ENCODE measurements around the gene SLAMF7. TPM values are rescaled to one million over a fixed set of nuclear protein-coding genes. Genes with fewer than 3 reads are reported as not detected.

Gene SLAMF7
- total and polyA plus RNA-seq, 9 donors: 0.09 to 0.49 (median 0.29) TPM

DNA sequence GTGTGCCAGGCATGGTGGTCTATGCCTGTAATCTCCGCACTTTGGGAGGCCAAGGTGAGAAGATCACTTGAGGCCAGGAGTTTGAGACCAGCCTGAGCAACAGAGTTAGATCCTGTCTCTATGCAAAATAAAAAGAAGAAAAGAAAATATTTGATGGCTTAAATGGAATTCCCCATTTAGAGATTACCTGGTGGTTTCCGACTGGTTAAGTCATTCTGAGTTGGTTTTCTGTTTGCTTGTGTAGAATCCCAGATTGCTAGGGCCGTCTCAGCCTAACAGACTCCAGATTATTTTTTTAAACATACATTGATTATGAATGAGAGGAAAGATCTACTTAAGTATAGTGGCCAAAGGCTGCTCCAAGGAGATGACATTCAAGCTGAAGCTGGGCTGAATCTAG, 34.0 kb downstream of the SLAMF7 start:
- WGBS (ENCODE audit: insufficient coverage): no CpG with 5 or more reads among the region's 3 CpGs

DNA sequence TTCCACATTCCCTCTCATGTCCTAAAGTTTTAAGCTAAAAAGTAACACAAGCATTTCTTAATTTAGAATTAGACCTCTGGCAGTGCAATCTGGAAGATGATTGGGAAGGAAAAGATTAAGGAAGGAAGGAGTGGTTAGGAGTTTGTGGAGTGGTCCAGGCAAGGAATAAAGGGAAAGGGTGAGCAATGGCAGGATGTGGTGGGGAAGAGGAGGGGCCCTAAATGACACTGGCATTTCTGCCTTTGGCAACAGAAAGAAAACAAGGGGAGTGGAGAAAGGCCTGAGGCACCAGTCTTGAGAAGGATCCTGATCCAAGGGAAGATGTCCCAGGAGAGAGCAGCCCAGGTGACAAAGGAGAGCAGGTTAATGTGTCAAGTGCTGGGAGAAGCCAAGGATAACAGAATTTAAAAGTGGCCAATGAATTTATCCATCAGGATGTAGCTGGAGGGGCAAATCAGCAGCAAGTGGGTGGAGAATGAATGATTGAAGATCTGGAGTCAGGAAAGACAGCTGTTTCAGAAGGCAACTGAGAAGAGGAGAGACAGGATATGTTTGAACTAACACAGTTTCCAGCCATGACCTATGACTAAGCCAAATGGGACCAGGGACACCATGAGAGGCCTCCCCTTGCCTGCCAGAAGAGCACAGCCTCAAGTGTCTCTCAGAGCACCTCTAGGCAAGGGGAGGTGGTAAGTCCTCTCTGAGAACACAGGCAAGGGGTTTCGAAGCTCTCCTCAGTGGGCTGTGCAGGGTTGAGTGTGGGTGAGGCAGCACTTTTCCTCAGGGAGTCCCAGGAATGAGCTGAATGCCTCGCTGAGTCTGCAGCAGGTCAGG, 36.1 kb downstream of the SLAMF7 start:
- Histone ChIP-seq H3K9me3 (replicated peaks; ENCODE audit: control insufficient read depth, low read depth, low read length) (no peaks in the 10 kb centered on the region), H3K4me1 (ENCODE audit: control insufficient read depth, insufficient read depth, low read length) (no peaks in the 10 kb centered on the region), H3K4me3 (ENCODE audit: low read length) (no peak overlapping the region), H3K27ac (ENCODE audit: low read length) (no peak overlapping the region), H3K36me3 (ENCODE audit: control insufficient read depth, insufficient read depth, low read length) (no peaks in the 10 kb centered on the region), H3K27me3 (ENCODE audit: control insufficient read depth, insufficient read depth, low read length) (no peaks in the 10 kb centered on the region)
- 73% methylated on average over 2 of the region's 2 CpGs for WGBS (ENCODE audit: insufficient coverage)
- DNase-seq: no peak

More for the DNA sequence above, 34.0 kb downstream of the SLAMF7 start:
- Histone ChIP-seq H3K27me3 (ENCODE audit: control insufficient read depth, insufficient read depth, low read length) (no peaks in the 10 kb centered on the region), H3K27ac (ENCODE audit: low read length) (no peak overlapping the region), H3K4me3 (ENCODE audit: low read length) (no peak overlapping the region), H3K36me3 (ENCODE audit: control insufficient read depth, insufficient read depth, low read length) (no peaks in the 10 kb centered on the region), H3K4me1 (ENCODE audit: control insufficient read depth, insufficient read depth, low read length) (no peaks in the 10 kb centered on the region), H3K9me3 (replicated peaks; ENCODE audit: control insufficient read depth, low read depth, low read length) (no peaks in the 10 kb centered on the region)
- DNase-seq: no peak

DNA sequence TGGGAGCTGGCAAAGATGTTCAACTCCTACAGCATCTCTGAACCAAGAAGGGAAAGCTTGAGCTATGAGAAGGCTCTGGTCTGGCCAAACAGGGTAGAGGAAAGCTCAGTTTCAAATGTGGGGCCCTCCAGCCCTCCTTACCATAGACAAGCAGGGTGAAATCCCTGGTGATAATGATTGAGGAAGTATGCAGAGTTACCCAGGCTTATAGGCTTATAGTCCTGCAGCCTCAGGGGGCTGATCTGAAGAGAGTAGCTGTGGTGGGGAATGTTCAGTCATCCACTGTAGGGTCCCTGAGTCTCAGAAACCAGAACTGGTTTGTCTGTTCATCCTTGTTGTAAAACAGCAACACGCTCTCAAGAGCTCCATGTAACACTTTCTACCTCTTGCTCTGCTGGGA, 37.1 kb downstream of the SLAMF7 start:
- Histone ChIP-seq H3K9me3 (replicated peaks; ENCODE audit: control insufficient read depth, low read depth, low read length) (no peaks in the 10 kb centered on the region), H3K4me1 (ENCODE audit: control insufficient read depth, insufficient read depth, low read length) (no peaks in the 10 kb centered on the region), H3K27ac (ENCODE audit: low read length) (no peak overlapping the region), H3K36me3 (ENCODE audit: control insufficient read depth, insufficient read depth, low read length) (no peaks in the 10 kb centered on the region), H3K27me3 (ENCODE audit: control insufficient read depth, insufficient read depth, low read length) (no peaks in the 10 kb centered on the region), H3K4me3 (ENCODE audit: low read length) (no peak overlapping the region)
- WGBS (ENCODE audit: insufficient coverage): 80% methylated on average over 1 of the region's 1 CpG
- DNase-seq: no peak

DNA sequence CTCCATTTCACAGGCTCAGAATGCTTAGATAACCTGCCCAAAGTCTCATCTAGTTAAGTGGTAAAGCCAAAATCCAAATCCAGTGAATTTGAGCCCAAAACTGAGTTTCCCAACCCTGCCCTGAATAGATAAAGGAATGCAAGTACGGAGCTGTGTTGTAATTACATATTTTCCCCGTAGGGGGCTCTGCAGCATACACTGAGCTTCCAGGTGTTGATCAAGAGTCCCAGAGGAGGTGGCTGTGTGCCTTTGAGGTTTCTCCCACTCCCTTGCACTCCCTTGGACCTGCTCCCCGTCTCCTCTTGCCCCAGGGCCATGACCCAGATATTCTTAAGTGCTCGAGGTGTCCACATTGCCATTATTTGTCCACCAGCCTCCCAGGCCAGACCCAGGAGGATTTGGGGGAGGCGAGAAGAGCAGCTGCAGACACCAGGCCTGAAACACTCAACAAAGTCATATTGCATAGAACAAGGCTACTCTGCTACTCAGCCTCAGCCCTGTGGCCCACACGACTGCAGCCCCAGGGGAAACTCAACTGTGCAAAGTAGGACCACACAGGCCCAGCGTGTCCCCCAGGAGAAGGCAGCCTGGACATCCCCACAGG, 38.5 kb downstream of the SLAMF7 start:
- no peak for DNase-seq
- Histone ChIP-seq H3K27me3 (ENCODE audit: control insufficient read depth, insufficient read depth, low read length) (no peaks in the 10 kb centered on the region), H3K4me3 (ENCODE audit: low read length) (no peak overlapping the region), H3K4me1 (ENCODE audit: control insufficient read depth, insufficient read depth, low read length) (no peaks in the 10 kb centered on the region), H3K9me3 (replicated peaks; ENCODE audit: control insufficient read depth, low read depth, low read length) (no peaks in the 10 kb centered on the region), H3K27ac (ENCODE audit: low read length) (no peak overlapping the region), H3K36me3 (ENCODE audit: control insufficient read depth, insufficient read depth, low read length) (no peaks in the 10 kb centered on the region)
- WGBS (ENCODE audit: insufficient coverage): 50% methylated on average over 5 of the region's 7 CpGs

DNA sequence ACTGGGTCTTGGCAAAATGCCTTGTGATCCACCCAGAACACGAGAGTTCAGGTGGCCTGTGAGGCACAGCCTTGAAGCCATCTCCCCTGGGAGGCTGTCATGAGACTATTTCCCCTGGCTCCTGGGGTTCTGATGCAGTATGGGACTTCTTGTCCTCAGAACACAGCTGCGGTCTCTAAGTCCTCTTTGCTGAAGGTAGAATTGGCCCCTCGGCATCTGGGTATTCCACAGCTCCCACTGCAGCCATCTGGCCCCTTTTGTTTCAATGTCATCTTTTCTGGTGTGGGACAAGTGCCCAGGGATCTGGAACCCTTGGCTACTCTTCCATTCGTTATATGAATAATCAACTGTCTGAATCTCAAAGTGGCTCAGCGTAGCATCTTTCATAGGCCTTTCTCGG, 39.9 kb downstream of the SLAMF7 start:
- DNase-seq: no peak
- no peaks in the 10 kb centered on the region for H3K4me1 ChIP-seq (ENCODE audit: control insufficient read depth, insufficient read depth, low read length)
- no peak overlapping the region for H3K27ac ChIP-seq (ENCODE audit: low read length)
- no peaks in the 10 kb centered on the region for H3K9me3 ChIP-seq (replicated peaks; ENCODE audit: control insufficient read depth, low read depth, low read length)
- H3K27me3 ChIP-seq (ENCODE audit: control insufficient read depth, insufficient read depth, low read length): no peaks in the 10 kb centered on the region
- no peaks in the 10 kb centered on the region for H3K36me3 ChIP-seq (ENCODE audit: control insufficient read depth, insufficient read depth, low read length)
- H3K4me3 ChIP-seq (ENCODE audit: low read length): no peak overlapping the region
- 78% methylated on average over 4 of the region's 6 CpGs for whole genome bisulfite sequencing (ENCODE audit: insufficient coverage)

DNA sequence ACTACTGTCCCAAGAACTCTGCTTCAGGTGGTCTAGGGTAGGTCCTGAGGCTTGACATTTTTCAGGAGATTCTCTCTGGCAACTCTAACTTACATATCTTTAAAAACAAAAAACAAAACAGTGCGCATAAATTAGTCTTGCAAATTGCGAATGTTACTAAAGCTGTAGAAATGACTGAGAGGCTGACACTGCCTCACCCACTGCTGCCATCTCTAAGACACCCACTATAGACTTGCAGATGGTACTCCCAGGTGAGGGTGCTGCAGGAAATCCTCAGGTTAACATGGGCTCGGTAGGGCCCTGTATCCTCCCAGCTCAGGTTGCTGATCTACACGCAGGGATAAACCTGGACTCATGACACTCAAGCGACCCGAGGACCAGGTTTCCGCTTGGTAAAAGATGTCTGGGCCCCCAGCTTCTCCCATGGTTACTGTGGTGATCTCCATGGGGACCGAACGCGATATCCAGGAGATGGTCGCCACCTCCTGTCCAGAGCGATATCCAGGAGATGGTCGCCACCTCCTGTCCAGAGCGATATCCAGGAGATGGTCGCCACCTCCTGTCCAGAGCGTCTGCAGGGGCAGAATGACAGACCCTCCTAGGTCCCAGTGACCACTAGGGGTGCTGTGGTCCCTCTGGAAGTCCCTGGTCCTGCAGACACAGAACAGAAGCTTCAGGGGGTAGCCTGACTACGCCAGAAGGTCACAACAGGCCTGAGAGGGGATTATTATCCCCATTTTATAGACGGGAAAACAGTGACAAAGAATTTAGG, 40.8 kb downstream of the SLAMF7 start:
- H3K36me3 ChIP-seq (ENCODE audit: control insufficient read depth, insufficient read depth, low read length): no peaks in the 10 kb centered on the region
- 81% methylated on average over 12 of the region's 18 CpGs for WGBS (ENCODE audit: insufficient coverage)

DNA sequence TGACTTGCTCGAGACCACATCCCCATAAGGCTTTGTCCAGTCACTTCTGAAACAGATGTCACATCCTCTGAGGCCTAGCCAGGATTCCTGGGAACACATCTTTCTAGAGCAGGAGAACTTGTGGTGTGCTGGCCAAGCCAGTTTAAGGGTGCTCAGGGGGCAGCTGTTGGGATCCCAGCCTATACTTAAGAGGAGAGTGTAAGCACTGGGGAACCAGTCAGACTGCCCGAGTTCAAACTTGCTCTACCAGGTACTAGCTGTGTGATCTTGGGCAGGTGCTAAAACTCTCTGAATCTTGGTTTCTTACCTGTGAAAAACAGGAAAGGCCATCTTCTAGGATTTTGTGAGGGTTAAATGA, 41.3 kb downstream of the SLAMF7 start:
- WGBS (ENCODE audit: insufficient coverage): 86% methylated on average over 1 of the region's 2 CpGs

More for the DNA sequence above, 40.8 kb downstream of the SLAMF7 start:
- H3K9me3 ChIP-seq (replicated peaks; ENCODE audit: control insufficient read depth, low read depth, low read length): no peaks in the 10 kb centered on the region
- H3K27me3 ChIP-seq (ENCODE audit: control insufficient read depth, insufficient read depth, low read length): no peaks in the 10 kb centered on the region
- no peak overlapping the region for H3K27ac ChIP-seq (ENCODE audit: low read length)
- H3K4me1 ChIP-seq (ENCODE audit: control insufficient read depth, insufficient read depth, low read length): no peaks in the 10 kb centered on the region
- DNase-seq: no peak
- no peak overlapping the region for H3K4me3 ChIP-seq (ENCODE audit: low read length)

DNA sequence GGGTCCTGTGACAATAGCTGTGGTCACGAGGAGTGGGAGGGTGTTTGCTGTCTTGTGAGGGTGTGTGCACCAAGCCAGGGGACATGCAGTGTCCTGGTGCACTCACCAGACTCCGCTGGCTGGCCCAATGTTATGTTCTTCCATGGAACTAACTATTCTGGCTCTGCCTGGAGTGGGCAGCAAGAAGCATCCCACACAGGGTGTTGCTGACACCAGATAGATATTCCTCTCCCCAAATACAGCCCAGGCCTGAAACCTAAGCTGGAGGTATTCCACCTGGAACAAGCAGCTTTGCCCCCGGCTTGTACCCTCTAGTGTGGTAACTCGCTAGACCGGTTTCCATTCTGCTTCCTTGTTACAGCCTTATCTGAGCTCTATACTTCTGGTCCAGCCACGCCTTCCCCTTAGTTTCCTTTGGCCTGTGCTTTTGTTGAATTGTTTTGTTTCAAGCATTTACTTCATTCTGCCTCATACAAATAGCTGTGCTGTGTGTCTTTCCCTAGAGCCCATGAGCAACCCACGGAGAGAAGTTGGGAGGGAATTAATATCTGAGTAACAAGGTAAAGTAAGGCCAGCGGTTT, 42.2 kb downstream of the SLAMF7 start:
- Histone ChIP-seq H3K36me3 (ENCODE audit: control insufficient read depth, insufficient read depth, low read length) (no peaks in the 10 kb centered on the region), H3K9me3 (replicated peaks; ENCODE audit: control insufficient read depth, low read depth, low read length) (no peaks in the 10 kb centered on the region), H3K27me3 (ENCODE audit: control insufficient read depth, insufficient read depth, low read length) (no peaks in the 10 kb centered on the region), H3K4me3 (ENCODE audit: low read length) (no peak overlapping the region), H3K27ac (ENCODE audit: low read length) (no peak overlapping the region), H3K4me1 (ENCODE audit: control insufficient read depth, insufficient read depth, low read length) (no peaks in the 10 kb centered on the region)
- WGBS (ENCODE audit: insufficient coverage): 85% methylated on average over 2 of the region's 8 CpGs
- no peak for DNase-seq

More for the DNA sequence above, 41.3 kb downstream of the SLAMF7 start:
- Histone ChIP-seq H3K9me3 (replicated peaks; ENCODE audit: control insufficient read depth, low read depth, low read length) (no peaks in the 10 kb centered on the region), H3K27me3 (ENCODE audit: control insufficient read depth, insufficient read depth, low read length) (no peaks in the 10 kb centered on the region), H3K4me1 (ENCODE audit: control insufficient read depth, insufficient read depth, low read length) (no peaks in the 10 kb centered on the region), H3K27ac (ENCODE audit: low read length) (no peak overlapping the region), H3K4me3 (ENCODE audit: low read length) (no peak overlapping the region), H3K36me3 (ENCODE audit: control insufficient read depth, insufficient read depth, low read length) (no peaks in the 10 kb centered on the region)
- no peak for DNase-seq

DNA sequence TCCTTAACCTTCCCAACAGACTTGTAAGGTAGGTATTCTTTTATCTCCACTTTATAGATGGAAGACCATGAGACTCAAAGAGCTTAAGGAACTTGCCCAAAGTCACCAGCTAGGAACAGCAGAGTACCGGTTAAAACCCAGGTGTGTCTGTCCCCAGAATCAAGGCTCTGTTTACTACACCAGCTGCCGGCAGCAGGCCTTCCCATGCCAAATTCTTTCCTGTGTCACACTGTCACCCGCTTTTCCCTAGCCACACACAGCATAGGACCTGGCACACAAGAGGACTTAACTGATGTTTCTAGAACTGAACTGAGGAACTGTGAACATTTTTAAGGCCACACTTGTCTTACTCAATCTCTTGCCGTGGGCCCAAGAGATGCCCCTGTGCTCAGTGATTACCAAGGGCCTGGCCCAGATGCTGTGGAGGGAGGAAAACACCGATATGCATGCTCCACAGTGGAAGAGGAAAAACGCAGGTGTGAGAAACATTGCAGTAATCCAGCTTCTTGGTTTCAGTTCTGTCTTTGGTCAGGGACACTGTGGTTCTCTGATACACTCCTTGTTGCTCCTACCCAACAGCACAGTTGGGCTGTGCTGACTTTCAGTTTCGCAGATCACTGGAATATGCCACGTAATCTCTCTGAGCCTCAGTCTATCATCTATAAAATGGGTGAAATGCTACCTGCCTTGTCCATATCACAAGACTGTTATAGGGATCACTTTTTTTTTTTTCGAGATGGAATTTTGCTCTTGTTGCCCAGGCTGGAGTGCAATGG, 43.1 kb downstream of the SLAMF7 start:
- Histone ChIP-seq H3K27ac (ENCODE audit: low read length) (no peak overlapping the region), H3K36me3 (ENCODE audit: control insufficient read depth, insufficient read depth, low read length) (no peaks in the 10 kb centered on the region), H3K9me3 (replicated peaks; ENCODE audit: control insufficient read depth, low read depth, low read length) (no peaks in the 10 kb centered on the region), H3K4me1 (ENCODE audit: control insufficient read depth, insufficient read depth, low read length) (no peaks in the 10 kb centered on the region), H3K4me3 (ENCODE audit: low read length) (no peak overlapping the region), H3K27me3 (ENCODE audit: control insufficient read depth, insufficient read depth, low read length) (no peaks in the 10 kb centered on the region)
- 76% methylated on average over 7 of the region's 9 CpGs for WGBS (ENCODE audit: insufficient coverage)
- DNase-seq: peak; percentile 40
